ENCODE measurements around the gene ANO1.

Gene ANO1

DNA sequence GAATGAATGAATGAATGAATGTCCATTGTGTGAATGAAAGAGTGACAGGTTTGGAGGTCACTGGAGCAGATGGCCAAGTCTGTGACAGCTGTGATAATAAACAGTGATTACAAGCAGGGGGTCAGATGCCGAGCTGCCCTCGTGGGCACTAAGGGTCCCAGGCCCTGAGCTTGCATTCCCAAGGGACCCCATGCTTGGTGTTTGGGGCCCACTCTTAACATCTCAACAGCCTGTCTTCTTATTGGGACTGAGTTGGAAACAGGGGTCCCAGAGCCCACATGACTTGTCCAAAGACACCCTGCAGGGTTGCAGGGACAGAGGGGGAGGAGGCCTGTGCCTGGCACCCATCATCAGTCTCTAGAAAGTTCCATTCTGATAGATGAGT, 12.0 kb upstream of the ANO1 start:
- DNase-seq (ENCODE audit: low read depth, low spot score): no peak
- in situ Hi-C loops (cut with HindIII; ENCODE audit: low sequenced_read_pairs): no loop called here
- no peak overlapping the region for H3K4me3 ChIP-seq (ENCODE audit: low read depth, low read length)
- TF ChIP-seq, protein P1, sequence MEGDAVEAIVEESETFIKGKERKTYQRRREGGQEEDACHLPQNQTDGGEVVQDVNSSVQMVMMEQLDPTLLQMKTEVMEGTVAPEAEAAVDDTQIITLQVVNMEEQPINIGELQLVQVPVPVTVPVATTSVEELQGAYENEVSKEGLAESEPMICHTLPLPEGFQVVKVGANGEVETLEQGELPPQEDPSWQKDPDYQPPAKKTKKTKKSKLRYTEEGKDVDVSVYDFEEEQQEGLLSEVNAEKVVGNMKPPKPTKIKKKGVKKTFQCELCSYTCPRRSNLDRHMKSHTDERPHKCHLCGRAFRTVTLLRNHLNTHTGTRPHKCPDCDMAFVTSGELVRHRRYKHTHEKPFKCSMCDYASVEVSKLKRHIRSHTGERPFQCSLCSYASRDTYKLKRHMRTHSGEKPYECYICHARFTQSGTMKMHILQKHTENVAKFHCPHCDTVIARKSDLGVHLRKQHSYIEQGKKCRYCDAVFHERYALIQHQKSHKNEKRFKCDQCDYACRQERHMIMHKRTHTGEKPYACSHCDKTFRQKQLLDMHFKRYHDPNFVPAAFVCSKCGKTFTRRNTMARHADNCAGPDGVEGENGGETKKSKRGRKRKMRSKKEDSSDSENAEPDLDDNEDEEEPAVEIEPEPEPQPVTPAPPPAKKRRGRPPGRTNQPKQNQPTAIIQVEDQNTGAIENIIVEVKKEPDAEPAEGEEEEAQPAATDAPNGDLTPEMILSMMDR (IDR thresholded peaks at IDR 0.05; ENCODE audit: low read depth, low read length): no peak

GRCh38 chr11:70066628-70067027, 11.5 kb upstream of the ANO1 start:
- H3K4me3 ChIP-seq (ENCODE audit: low read depth, low read length): no peak overlapping the region
- no peak for DNase-seq (ENCODE audit: low read depth, low spot score)
- TF ChIP-seq, protein P1 (IDR thresholded peaks at IDR 0.05; ENCODE audit: low read depth, low read length): no peak
- in situ Hi-C loops (cut with HindIII; ENCODE audit: low sequenced_read_pairs): no loop called here

- no peak for DNase-seq (ENCODE audit: low read depth, low spot score)
- in situ Hi-C loops (cut with HindIII; ENCODE audit: low sequenced_read_pairs): no loop called here
- TF ChIP-seq, protein P1 (IDR thresholded peaks at IDR 0.05; ENCODE audit: low read depth, low read length): no peak
- no peak overlapping the region for H3K4me3 ChIP-seq (ENCODE audit: low read depth, low read length)
These were observed 11.1 kb upstream of the ANO1 start for GRCh38 chr11:70067036-70067435.

DNA sequence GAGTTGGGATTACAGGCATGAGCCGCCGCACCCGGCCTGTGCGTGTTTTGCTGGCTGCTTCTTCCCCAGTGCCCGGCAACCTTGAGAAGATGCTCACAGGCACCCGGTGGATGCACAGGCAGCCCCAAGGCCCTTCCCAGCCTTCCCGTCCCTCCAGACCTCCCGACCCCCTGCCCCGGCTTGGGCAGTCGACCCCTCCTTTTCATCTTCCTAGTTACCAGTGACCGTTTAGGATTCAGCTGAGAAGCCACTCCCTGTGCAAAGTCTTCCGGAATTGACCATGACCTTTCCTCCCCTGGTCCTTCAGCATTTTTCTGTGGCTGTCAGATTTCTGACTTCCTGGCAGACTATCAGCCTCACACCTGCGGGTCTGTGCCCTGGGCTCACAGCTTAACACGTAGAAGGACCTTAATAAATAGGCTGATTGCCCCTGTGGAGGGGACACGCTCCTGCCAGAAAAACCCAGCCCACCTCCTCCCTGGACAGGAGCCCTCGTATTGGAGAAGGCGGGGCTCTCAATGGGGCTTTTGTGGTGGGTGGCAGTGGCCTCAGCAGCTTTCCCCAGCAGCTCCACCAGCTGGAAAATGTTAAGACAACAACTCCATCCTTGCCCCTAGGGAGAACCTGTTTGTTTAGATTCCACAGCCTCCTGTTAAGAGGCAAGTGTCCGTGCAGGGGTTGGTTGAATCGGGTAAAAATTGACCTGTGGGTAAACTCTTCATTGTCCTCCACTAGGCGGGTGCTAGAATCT, 10.4 kb upstream of the ANO1 start:
- in situ Hi-C loops (cut with HindIII; ENCODE audit: low sequenced_read_pairs): no loop called here
- no peak overlapping the region for H3K4me3 ChIP-seq (ENCODE audit: low read depth, low read length)
- DNase-seq (ENCODE audit: low read depth, low spot score): no peak
- TF ChIP-seq, protein P1 (IDR thresholded peaks at IDR 0.05; ENCODE audit: low read depth, low read length): no peak

DNA sequence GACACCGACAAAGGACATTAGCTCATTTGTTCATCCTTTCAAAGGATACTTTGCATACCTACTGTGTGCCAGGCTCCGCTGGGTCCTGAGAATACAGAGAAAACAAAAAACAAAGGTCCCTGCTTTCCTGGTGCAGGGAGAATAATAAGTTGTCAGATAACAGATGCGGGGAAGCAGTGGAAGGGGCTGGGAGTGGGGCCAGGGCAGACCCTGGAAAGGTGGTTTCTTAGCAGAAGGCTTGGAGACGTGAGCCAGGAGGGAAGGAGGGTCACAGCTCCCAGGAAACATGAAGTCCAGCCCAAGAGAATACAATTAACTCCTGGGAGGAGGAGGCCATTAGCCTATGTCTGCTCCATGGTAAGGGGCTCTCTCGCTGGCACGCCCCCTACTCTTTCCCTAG, 9.8 kb upstream of the ANO1 start:
- H3K4me3 ChIP-seq (ENCODE audit: low read depth, low read length): no peak overlapping the region
- DNase-seq (ENCODE audit: low read depth, low spot score): no peak
- TF ChIP-seq, protein P1 (IDR thresholded peaks at IDR 0.05; ENCODE audit: low read depth, low read length): no peak
- in situ Hi-C loops (cut with HindIII; ENCODE audit: low sequenced_read_pairs): no loop called here

GRCh38 chr11:70068950-70069349, 9.2 kb upstream of the ANO1 start:
- TF ChIP-seq, protein P1 (IDR thresholded peaks at IDR 0.05; ENCODE audit: low read depth, low read length): no peak
- no peak for DNase-seq (ENCODE audit: low read depth, low spot score)
- H3K4me3 ChIP-seq (ENCODE audit: low read depth, low read length): no peak overlapping the region
- in situ Hi-C loops (cut with HindIII; ENCODE audit: low sequenced_read_pairs): no loop called here
